Erythroblast (primary cell): ENCODE measurements around the gene CRYBA4.

Experiments used
- GATA1 ChIP-seq: IDR thresholded peaks from 2 replicates; pipeline ENCODE4 v1.6.1; 2011; ENCODE audit warnings: low read depth, mild to moderate bottlenecking, control low read depth, low read length, moderate library complexity
- POLR2A ChIP-seq: IDR thresholded peaks from 2 replicates; pipeline ENCODE4 v1.6.1; 2011; ENCODE audit warnings: mild to moderate bottlenecking, low read length

- no peak for TF ChIP-seq POLR2A
- TF ChIP-seq GATA1: no peak
These were observed 44.7 kb upstream of the CRYBA4 start for GRCh38 chr22:26577081-26577480.
